Measurements from ENCODE around the gene BUB1.

DNA sequence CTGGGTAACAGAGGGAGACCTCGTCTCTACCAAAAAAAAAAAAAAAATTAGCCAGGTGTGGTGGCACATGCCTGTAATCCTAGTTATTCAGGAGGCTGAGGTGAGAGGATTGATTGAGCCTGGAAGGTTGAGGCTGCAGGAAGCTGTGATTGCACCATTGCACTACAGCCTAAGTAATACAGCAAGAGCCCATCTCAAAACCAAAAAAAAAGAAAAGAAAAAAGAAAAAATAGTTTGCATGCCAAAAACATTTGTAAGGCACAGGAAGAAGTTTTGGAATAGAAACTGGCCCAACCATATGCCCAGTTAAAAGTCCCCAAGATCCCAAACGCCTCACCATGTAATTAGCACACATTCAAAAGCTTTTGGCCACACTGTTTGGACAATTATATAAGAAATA is 41.1 kb upstream of the BUB1 start:
- TF ChIP-seq POLR2A (IDR thresholded peaks at IDR 0.05) = no peak
- TF ChIP-seq, protein P1, sequence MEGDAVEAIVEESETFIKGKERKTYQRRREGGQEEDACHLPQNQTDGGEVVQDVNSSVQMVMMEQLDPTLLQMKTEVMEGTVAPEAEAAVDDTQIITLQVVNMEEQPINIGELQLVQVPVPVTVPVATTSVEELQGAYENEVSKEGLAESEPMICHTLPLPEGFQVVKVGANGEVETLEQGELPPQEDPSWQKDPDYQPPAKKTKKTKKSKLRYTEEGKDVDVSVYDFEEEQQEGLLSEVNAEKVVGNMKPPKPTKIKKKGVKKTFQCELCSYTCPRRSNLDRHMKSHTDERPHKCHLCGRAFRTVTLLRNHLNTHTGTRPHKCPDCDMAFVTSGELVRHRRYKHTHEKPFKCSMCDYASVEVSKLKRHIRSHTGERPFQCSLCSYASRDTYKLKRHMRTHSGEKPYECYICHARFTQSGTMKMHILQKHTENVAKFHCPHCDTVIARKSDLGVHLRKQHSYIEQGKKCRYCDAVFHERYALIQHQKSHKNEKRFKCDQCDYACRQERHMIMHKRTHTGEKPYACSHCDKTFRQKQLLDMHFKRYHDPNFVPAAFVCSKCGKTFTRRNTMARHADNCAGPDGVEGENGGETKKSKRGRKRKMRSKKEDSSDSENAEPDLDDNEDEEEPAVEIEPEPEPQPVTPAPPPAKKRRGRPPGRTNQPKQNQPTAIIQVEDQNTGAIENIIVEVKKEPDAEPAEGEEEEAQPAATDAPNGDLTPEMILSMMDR (IDR thresholded peaks at IDR 0.05) = no peak
- no peak for TF ChIP-seq POLR2AphosphoS5 (IDR thresholded peaks at IDR 0.05)
